ENCODE results near the gene STK11. TPM values are rescaled to one million over a fixed set of nuclear protein-coding genes. Genes with fewer than 3 reads are reported as not detected.
A peak's percentile ranks its signal among the peaks of the same experiment; 100 is the strongest.

STK11 gene
- total and polyA plus RNA-seq, 2 experiments from 2014 or later, result 19.4 to 96.5 TPM

DNA sequence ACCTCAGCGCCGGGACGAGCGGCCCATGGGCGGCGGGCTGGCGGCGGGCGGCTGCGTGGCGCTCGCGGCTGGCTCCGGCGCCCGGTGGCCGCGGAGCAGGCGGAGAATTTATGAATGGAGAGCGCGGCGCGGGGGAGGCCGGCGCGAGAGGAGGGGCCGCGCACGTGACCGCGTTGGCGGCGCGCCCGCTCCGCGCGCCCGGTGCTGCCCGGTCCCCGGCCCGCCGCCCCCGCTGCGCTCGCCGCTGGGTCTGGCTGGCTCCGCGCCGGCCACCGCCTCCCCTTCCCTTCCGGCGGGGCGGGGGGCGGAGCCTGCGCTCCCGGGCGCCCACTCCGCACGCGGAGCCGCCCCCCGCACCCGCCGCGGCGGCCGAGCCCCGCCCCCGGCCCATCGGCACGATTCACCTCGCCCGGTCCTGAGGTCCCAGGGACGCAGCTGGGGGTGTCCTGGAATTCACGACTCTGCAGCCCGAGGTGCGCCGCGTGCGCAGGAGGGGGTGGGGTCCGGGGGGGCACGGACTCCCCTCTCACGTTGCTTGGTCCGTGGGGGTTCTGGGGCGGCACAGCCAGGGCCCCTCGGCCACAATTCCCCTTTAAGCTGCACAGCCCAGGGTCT, 32.3 kb downstream of the STK11 start, which contains the start of gene CBARP:
Gene CBARP (minus strand): TSS at position 252 of the 615 bp plus-strand sequence. CDS start 1,905 bp downstream, outside the sequence.
- Histone ChIP-seq H3K36me3 (ENCODE audit: insufficient read depth) (no peaks in the 10 kb centered on the region), H3K4me2 (peak within 1 kb of the TSS; percentile 90), H3K4me1 (ENCODE audit: insufficient read depth) (peaks cover 12% of the 10 kb centered on the region; the same call in 1 of the 2 replicates), H3K9me2 (ENCODE audit: insufficient read depth) (no peaks in the 10 kb centered on the region), H3K27ac (ENCODE audit: low read depth) (no peak within 1 kb of the TSS), H3K79me2 (replicated peaks; ENCODE audit: insufficient read depth) (peaks cover 3% of the 10 kb centered on the region), H3F3A (replicated peaks; ENCODE audit: low read depth) (peaks cover 24% of the 10 kb centered on the region), H2AFZ (no peak within 1 kb of the TSS), H3K27me3 (ENCODE audit: insufficient read depth) (no peaks in the 10 kb centered on the region), H3K4me3 (peak within 1 kb of the TSS; percentile 83), H4K20me1 (replicated peaks; ENCODE audit: insufficient read depth) (0 out of 2 replicates have a peak, but pooled peaks cover 1% of the 10 kb centered on the region)
- no peak for DNase-seq (ENCODE audit: low spot score)
- TF ChIP-seq CREB1 (CRISPR knock-in tag; IDR thresholded peaks at IDR 0.05; ENCODE audit: low read depth) (no peak), EZH2 (IDR thresholded peaks at IDR 0.05; ENCODE audit: low read depth, unreplicated experiment) (no peak), JUNB (IDR thresholded peaks at IDR 0.05; ENCODE audit: unreplicated experiment) (no peak), POLR2AphosphoS5 (IDR thresholded peaks at IDR 0.05; ENCODE audit: low read depth) (no peak; the same call in none of the 2 replicates), EZH2phosphoT487 (IDR thresholded peaks at IDR 0.05; ENCODE audit: unreplicated experiment) (no peak)
- TF ChIP-seq, protein P1, sequence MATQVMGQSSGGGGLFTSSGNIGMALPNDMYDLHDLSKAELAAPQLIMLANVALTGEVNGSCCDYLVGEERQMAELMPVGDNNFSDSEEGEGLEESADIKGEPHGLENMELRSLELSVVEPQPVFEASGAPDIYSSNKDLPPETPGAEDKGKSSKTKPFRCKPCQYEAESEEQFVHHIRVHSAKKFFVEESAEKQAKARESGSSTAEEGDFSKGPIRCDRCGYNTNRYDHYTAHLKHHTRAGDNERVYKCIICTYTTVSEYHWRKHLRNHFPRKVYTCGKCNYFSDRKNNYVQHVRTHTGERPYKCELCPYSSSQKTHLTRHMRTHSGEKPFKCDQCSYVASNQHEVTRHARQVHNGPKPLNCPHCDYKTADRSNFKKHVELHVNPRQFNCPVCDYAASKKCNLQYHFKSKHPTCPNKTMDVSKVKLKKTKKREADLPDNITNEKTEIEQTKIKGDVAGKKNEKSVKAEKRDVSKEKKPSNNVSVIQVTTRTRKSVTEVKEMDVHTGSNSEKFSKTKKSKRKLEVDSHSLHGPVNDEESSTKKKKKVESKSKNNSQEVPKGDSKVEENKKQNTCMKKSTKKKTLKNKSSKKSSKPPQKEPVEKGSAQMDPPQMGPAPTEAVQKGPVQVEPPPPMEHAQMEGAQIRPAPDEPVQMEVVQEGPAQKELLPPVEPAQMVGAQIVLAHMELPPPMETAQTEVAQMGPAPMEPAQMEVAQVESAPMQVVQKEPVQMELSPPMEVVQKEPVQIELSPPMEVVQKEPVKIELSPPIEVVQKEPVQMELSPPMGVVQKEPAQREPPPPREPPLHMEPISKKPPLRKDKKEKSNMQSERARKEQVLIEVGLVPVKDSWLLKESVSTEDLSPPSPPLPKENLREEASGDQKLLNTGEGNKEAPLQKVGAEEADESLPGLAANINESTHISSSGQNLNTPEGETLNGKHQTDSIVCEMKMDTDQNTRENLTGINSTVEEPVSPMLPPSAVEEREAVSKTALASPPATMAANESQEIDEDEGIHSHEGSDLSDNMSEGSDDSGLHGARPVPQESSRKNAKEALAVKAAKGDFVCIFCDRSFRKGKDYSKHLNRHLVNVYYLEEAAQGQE (IDR thresholded peaks at IDR 0.05; ENCODE audit: unreplicated experiment), result no peak
- TF ChIP-seq, protein P2, sequence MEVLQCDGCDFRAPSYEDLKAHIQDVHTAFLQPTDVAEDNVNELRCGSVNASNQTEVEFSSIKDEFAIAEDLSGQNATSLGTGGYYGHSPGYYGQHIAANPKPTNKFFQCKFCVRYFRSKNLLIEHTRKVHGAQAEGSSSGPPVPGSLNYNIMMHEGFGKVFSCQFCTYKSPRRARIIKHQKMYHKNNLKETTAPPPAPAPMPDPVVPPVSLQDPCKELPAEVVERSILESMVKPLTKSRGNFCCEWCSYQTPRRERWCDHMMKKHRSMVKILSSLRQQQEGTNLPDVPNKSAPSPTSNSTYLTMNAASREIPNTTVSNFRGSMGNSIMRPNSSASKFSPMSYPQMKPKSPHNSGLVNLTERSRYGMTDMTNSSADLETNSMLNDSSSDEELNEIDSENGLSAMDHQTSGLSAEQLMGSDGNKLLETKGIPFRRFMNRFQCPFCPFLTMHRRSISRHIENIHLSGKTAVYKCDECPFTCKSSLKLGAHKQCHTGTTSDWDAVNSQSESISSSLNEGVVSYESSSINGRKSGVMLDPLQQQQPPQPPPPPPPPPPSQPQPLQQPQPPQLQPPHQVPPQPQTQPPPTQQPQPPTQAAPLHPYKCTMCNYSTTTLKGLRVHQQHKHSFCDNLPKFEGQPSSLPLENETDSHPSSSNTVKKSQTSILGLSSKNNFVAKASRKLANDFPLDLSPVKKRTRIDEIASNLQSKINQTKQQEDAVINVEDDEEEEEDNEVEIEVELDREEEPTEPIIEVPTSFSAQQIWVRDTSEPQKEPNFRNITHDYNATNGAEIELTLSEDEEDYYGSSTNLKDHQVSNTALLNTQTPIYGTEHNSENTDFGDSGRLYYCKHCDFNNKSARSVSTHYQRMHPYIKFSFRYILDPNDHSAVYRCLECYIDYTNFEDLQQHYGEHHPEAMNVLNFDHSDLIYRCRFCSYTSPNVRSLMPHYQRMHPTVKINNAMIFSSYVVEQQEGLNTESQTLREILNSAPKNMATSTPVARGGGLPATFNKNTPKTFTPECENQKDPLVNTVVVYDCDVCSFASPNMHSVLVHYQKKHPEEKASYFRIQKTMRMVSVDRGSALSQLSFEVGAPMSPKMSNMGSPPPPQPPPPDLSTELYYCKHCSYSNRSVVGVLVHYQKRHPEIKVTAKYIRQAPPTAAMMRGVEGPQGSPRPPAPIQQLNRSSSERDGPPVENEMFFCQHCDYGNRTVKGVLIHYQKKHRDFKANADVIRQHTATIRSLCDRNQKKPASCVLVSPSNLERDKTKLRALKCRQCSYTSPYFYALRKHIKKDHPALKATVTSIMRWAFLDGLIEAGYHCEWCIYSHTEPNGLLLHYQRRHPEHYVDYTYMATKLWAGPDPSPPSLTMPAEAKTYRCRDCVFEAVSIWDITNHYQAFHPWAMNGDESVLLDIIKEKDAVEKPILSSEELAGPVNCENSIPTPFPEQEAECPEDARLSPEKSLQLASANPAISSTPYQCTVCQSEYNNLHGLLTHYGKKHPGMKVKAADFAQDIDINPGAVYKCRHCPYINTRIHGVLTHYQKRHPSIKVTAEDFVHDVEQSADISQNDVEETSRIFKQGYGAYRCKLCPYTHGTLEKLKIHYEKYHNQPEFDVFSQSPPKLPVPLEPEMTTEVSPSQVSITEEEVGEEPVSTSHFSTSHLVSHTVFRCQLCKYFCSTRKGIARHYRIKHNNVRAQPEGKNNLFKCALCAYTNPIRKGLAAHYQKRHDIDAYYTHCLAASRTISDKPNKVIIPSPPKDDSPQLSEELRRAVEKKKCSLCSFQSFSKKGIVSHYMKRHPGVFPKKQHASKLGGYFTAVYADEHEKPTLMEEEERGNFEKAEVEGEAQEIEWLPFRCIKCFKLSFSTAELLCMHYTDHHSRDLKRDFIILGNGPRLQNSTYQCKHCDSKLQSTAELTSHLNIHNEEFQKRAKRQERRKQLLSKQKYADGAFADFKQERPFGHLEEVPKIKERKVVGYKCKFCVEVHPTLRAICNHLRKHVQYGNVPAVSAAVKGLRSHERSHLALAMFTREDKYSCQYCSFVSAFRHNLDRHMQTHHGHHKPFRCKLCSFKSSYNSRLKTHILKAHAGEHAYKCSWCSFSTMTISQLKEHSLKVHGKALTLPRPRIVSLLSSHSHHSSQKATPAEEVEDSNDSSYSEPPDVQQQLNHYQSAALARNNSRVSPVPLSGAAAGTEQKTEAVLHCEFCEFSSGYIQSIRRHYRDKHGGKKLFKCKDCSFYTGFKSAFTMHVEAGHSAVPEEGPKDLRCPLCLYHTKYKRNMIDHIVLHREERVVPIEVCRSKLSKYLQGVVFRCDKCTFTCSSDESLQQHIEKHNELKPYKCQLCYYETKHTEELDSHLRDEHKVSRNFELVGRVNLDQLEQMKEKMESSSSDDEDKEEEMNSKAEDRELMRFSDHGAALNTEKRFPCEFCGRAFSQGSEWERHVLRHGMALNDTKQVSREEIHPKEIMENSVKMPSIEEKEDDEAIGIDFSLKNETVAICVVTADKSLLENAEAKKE (CRISPR knock-in tag; IDR thresholded peaks at IDR 0.05), result no peak
- TF ChIP-seq, protein P3, sequence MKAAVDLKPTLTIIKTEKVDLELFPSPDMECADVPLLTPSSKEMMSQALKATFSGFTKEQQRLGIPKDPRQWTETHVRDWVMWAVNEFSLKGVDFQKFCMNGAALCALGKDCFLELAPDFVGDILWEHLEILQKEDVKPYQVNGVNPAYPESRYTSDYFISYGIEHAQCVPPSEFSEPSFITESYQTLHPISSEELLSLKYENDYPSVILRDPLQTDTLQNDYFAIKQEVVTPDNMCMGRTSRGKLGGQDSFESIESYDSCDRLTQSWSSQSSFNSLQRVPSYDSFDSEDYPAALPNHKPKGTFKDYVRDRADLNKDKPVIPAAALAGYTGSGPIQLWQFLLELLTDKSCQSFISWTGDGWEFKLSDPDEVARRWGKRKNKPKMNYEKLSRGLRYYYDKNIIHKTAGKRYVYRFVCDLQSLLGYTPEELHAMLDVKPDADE (IDR thresholded peaks at IDR 0.05), result no peak
- Mint-ChIP-seq H3K27me3 (ENCODE audit: insufficient read depth, low read depth, poor library complexity) (peaks cover 6% of the 10 kb centered on the region), H3K36me3 (ENCODE audit: low read depth) (no peaks in the 10 kb centered on the region), H3K4me1 (peaks cover 17% of the 10 kb centered on the region), H3K27ac (no peak within 1 kb of the TSS), H3K4me3 (peak within 1 kb of the TSS; percentile 79), H3K9me3 (no peaks in the 10 kb centered on the region; the same call in 2 of the 3 replicates)
- peak; percentile 7 for ATAC-seq

All from GM23338 (cell line).